ENCODE measurements around the gene PUM1. TPM values are rescaled to one million over a fixed set of nuclear protein-coding genes. Genes with fewer than 3 reads are reported as not detected.
A peak's percentile ranks its signal among the peaks of the same experiment; 100 is the strongest.

Gene PUM1
- total RNA-seq, 4 donors from 2014 or later, result 71.7 to 112 (median 83.0) TPM

- Histone ChIP-seq H3K27ac (replicated peaks in 1 of 4) (peak overlapping the region in 3 of 4 donors; percentile 3 to 39 (median 28)), H3K36me3 (peaks cover 11 to 31% (median 23%) of the 10 kb centered on the region in 4 donors), H3K4me3 (no peak overlapping the region), H3K4me1 (peaks cover 39 to 60% (median 53%) of the 10 kb centered on the region in 4 donors), H3K9me3 (no peaks in the 10 kb centered on the region), H3K27me3 (no peaks in the 10 kb centered on the region)
- DNase-seq (ENCODE audit: extremely low spot score), result no peak
- TF ChIP-seq POLR2AphosphoS5 (IDR thresholded peaks at IDR 0.05) (no peak), POLR2A (IDR thresholded peaks at IDR 0.05; ENCODE audit: low read depth) (no peak), EP300 (IDR thresholded peaks at IDR 0.05) (no peak)
- TF ChIP-seq, protein P1, sequence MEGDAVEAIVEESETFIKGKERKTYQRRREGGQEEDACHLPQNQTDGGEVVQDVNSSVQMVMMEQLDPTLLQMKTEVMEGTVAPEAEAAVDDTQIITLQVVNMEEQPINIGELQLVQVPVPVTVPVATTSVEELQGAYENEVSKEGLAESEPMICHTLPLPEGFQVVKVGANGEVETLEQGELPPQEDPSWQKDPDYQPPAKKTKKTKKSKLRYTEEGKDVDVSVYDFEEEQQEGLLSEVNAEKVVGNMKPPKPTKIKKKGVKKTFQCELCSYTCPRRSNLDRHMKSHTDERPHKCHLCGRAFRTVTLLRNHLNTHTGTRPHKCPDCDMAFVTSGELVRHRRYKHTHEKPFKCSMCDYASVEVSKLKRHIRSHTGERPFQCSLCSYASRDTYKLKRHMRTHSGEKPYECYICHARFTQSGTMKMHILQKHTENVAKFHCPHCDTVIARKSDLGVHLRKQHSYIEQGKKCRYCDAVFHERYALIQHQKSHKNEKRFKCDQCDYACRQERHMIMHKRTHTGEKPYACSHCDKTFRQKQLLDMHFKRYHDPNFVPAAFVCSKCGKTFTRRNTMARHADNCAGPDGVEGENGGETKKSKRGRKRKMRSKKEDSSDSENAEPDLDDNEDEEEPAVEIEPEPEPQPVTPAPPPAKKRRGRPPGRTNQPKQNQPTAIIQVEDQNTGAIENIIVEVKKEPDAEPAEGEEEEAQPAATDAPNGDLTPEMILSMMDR (IDR thresholded peaks at IDR 0.05), result no peak
- intact Hi-C loops (cut with DNase I), result no loop called here
These were observed 83.1 kb downstream of the PUM1 start for GRCh38 chr1:30982431-30982830.

GRCh38 chr1:30981172-30981571 lies 84.3 kb downstream of the PUM1 start:
- no peak for DNase-seq (ENCODE audit: extremely low spot score)
- Histone ChIP-seq H3K27ac (replicated peaks in 1 of 4) (no peak overlapping the region), H3K36me3 (peaks cover 11 to 31% (median 23%) of the 10 kb centered on the region in 4 donors), H3K4me1 (peaks cover 45 to 62% (median 55%) of the 10 kb centered on the region in 4 donors), H3K9me3 (no peaks in the 10 kb centered on the region), H3K4me3 (no peak overlapping the region), H3K27me3 (no peaks in the 10 kb centered on the region)
- intact Hi-C loops (cut with DNase I), result no loop called here
- 89% methylated on average over 6 of the region's 6 CpGs for whole genome bisulfite sequencing
- TF ChIP-seq POLR2AphosphoS5 (IDR thresholded peaks at IDR 0.05) (no peak), POLR2A (IDR thresholded peaks at IDR 0.05; ENCODE audit: low read depth) (no peak), EP300 (IDR thresholded peaks at IDR 0.05) (no peak)
- TF ChIP-seq, protein P1 (IDR thresholded peaks at IDR 0.05), result no peak

GRCh38 chr1:30977511-30977910 lies 88.0 kb downstream of the PUM1 start:
- DNase-seq (ENCODE audit: extremely low spot score), result no peak
- no peaks in the 10 kb centered on the region for H3K27me3 ChIP-seq
- H3K27ac ChIP-seq (replicated peaks in 1 of 4), result no peak overlapping the region
- H3K4me3 ChIP-seq, result no peak overlapping the region
- no peaks in the 10 kb centered on the region for H3K9me3 ChIP-seq
- WGBS, result 100% methylated on average over 2 of the region's 2 CpGs
- peaks cover 11 to 52% (median 41%) of the 10 kb centered on the region in 4 donors for H3K36me3 ChIP-seq
- intact Hi-C loops (cut with DNase I), result no loop called here
- TF ChIP-seq POLR2AphosphoS5 (IDR thresholded peaks at IDR 0.05), result no peak
- peaks cover 28 to 34% (median 30%) of the 10 kb centered on the region in 4 donors for H3K4me1 ChIP-seq

DNA sequence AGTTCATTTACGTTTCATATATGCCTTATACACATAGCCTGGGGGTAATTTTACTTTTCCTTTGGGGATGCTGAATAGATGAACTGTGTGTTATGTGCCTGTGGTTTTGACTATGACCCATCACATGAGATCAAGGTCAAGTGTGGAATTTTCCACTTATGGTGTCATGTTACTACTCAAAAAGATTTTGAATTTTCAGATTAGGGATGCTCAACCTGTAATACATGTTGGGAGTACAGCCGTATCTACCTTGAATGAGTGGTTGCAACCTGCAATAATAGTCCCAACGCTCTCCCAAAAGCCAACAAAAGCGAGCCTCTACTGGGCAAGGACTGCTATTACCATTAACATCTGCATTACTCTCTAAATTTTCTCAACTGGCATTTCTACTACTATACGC lies 88.4 kb downstream of the PUM1 start:
- peaks cover 24 to 30% (median 26%) of the 10 kb centered on the region in 4 donors for H3K4me1 ChIP-seq
- intact Hi-C loops (cut with DNase I), result no loop called here
- no peak overlapping the region for H3K27ac ChIP-seq (replicated peaks in 1 of 4)
- 90% methylated on average over 5 of the region's 5 CpGs for WGBS
- H3K27me3 ChIP-seq, result no peaks in the 10 kb centered on the region
- H3K4me3 ChIP-seq, result no peak overlapping the region
- TF ChIP-seq POLR2A (IDR thresholded peaks at IDR 0.05; ENCODE audit: low read depth) (no peak), POLR2AphosphoS5 (IDR thresholded peaks at IDR 0.05) (no peak), EP300 (IDR thresholded peaks at IDR 0.05) (no peak)
- TF ChIP-seq, protein P1 (IDR thresholded peaks at IDR 0.05), result peak in 1 of 3 experiments; percentile 14
- H3K9me3 ChIP-seq, result no peaks in the 10 kb centered on the region
- DNase-seq (ENCODE audit: extremely low spot score), result no peak
- H3K36me3 ChIP-seq, result peaks cover 11 to 52% (median 41%) of the 10 kb centered on the region in 4 donors

GRCh38 chr1:30976143-30976542 lies 89.4 kb downstream of the PUM1 start:
- H3K4me1 ChIP-seq, result peaks cover 22 to 26% (median 25%) of the 10 kb centered on the region in 4 donors
- no peaks in the 10 kb centered on the region for H3K27me3 ChIP-seq
- peaks cover 11 to 51% (median 43%) of the 10 kb centered on the region in 4 donors for H3K36me3 ChIP-seq
- WGBS, result 4% methylated on average over 2 of the region's 2 CpGs
- no peak for DNase-seq (ENCODE audit: extremely low spot score)
- no peaks in the 10 kb centered on the region for H3K9me3 ChIP-seq
- intact Hi-C loops (cut with DNase I), result no loop called here
- TF ChIP-seq POLR2AphosphoS5 (IDR thresholded peaks at IDR 0.05) (no peak), POLR2A (IDR thresholded peaks at IDR 0.05; ENCODE audit: low read depth) (no peak), EP300 (IDR thresholded peaks at IDR 0.05) (no peak)
- H3K4me3 ChIP-seq, result no peak overlapping the region
- H3K27ac ChIP-seq (replicated peaks in 1 of 4), result peak overlapping the region in 3 of 4 donors; percentile 21 to 57 (median 43)

- H3K4me3 ChIP-seq, result no peak overlapping the region
- no peaks in the 10 kb centered on the region for H3K27me3 ChIP-seq
- WGBS, result 95% methylated on average over 3 of the region's 3 CpGs
- H3K27ac ChIP-seq (replicated peaks in 1 of 4), result no peak overlapping the region
- intact Hi-C loops (cut with DNase I), result no loop called here
- TF ChIP-seq EP300 (IDR thresholded peaks at IDR 0.05), result no peak
- TF ChIP-seq, protein P1 (IDR thresholded peaks at IDR 0.05), result no peak
- no peak for TF ChIP-seq POLR2A (IDR thresholded peaks at IDR 0.05; ENCODE audit: low read depth)
- TF ChIP-seq POLR2AphosphoS5 (IDR thresholded peaks at IDR 0.05), result no peak
- no peaks in the 10 kb centered on the region for H3K9me3 ChIP-seq
- DNase-seq (ENCODE audit: extremely low spot score), result no peak
- H3K4me1 ChIP-seq, result peaks cover 22 to 26% (median 25%) of the 10 kb centered on the region in 4 donors
- H3K36me3 ChIP-seq, result peaks cover 11 to 55% (median 38%) of the 10 kb centered on the region in 4 donors
These were observed 90.3 kb downstream of the PUM1 start for GRCh38 chr1:30975217-30975616.

Data from esophagus muscularis mucosa (tissue), 4 donors.